ENCODE data around the gene MAT2B.
"Not testable (repeated sequence)": the region's sequence is repeated elsewhere in the genome, so short reads cannot be mapped to it uniquely, and the experiment has no call there.

The MAT2B gene

DNA sequence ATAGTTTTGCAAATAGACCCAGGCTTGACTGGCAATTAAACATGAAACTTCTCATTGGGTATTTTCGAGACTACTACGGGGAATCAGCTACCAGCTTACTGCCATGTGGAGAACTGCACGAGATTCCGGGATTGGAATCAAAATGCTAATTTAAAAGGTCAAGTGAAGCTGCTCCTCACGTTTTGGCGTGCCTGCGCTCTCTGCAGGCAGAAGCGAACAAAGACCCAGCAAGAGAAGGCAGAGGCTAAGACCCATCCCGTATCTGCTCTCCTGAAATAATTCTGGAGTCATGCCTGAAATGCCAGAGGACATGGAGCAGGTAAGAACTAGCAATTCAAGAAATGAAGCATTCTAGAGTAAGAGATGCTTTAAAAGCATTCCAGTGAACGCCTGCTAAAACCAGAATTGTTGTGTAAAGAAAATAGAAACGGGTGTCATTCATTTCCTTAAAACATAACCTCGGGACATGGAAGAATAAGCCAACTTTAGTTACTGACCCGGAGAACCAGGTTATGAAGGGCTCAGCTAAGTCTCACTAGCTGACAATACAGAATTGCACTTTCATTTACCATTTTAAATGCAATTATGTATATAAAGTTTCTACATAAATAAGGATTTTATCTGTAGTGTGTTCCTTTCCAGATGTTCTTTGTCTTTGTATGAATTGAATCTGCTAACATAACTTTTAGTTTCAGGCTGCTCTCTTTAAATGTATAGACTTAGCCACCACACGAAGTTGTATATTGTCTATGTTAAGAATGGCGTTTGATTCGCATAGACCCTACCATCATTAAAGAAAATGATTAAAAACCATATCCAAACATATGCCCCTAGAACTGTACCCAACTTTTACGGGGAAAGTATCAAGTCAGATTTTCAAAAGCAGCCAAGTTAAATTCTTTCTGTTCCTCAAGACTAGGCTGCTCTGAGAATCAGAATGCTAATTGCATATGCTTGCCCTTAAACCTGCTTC lies 2.0 kb upstream of the MAT2B start:
- DNase-seq: peak in 39 of 58 donors; percentile 3 to 57 (median 21)

DNA sequence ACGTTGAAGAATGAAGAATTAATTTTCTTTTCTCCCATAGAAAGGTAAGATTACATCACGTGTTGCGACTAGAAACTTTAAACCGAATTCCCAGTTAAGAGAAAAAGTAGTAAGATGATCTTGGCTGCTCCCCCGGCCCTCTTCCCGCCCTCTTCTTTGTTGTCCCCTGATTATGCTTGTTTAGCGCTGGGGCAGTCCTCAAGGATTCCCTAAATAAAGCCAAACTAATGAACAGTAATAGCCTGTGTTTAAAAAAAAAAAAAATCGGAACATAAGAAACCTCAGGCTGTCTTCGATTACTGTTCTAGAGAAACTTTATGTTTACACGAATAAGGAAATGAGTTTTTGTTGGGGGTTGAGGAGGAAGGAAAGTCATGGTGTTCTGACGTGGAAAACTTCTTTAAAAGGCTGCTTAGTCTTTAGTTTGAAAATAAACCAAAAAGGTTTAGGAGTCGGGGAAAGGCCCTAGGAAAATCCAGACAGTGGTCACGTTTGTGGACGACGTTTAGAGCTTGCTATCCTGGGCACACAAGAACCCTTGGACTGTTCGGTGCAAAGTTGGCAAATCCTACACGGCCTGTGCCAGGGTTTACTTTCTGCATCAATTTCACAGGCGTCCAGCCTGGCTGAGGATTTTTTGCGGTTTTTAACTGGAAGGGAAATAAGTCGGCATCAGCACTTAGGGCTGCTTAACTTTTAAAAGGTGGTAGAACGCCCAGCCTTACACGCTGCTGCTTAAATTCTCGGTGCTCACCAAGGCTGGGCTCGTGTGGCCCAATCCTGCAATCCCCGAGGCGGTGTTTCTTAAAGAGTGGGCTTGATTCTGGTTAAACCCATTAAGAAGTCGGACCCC lies 1.1 kb upstream of the MAT2B start:
- DNase-seq: peak in 45 of 58 donors; percentile 2 to 73 (median 33)

DNA sequence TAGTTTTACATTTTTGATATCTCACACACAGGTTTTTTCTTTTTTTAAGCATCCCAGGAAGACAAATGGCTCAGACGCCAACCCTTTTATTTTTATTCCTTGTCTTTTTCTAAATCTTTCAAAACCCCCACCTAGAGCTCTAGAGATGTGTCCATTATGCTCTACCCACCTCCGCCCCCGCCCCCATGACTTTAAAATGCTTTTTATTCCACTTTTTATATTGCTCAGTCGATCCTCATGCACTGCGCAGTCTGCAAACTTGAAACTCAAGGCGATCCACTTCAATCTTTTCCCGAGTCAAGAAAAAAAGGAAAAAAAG lies 411 bp upstream of the MAT2B start:
- DNase-seq: no peak

DNA sequence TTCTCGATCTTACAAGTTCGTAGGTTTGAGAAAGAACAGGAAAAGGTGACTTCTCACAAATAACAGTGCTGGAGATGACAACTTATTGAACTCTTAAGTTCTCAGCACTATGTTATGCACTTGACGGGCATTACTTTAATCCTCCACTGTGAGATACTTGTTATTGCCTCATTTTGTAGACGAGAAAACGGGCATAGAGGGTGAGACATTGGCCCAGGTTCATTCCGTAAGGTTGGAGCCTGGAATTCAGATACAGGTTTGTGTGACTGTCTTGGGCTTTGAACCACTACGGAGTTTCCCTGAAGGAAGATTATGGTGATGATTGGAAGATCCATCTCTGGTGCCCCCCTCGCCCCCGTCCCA lies 657 bp downstream of the MAT2B start:
- DNase-seq: peak in 2 of 58 donors; percentile 8 to 12

DNA sequence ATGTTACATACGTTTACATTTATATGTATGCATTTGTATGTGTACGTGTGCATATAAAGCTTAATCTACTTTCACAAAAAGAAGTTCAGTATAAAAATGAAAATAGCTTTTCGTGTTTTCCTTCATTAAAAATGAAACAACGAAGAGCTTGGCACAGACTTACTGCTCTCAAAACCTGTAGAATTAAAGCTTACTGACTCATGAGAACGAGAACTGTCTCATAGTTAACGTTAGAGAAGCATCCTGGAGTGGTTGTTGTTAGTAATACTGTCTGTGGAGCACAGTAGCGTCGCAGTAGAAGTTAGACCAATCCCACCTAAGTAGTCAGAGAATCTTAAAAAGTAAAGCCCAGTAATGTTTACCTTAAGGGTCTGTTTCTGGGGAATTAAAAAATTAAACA lies 1.3 kb downstream of the MAT2B start:
- no peak for DNase-seq

DNA sequence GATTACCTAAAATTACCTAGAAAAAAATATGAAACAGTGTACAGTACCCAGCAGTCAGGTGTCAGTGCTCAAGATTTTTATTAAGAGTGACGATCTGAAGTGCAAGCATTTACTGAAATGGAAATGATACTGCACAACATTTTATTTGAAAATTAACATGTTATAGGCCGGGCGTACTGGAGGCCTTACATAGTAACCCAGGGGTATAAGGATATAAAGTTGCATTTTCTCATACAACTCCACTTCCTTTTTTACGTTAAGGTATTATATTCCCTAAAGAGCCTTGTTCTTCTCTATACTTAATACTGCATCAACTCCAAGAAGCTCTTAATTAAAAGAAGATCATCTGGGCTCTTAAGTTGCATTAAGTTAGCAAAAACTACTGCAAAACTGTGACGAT lies 3.3 kb downstream of the MAT2B start:
- DNase-seq: no peak

DNA sequence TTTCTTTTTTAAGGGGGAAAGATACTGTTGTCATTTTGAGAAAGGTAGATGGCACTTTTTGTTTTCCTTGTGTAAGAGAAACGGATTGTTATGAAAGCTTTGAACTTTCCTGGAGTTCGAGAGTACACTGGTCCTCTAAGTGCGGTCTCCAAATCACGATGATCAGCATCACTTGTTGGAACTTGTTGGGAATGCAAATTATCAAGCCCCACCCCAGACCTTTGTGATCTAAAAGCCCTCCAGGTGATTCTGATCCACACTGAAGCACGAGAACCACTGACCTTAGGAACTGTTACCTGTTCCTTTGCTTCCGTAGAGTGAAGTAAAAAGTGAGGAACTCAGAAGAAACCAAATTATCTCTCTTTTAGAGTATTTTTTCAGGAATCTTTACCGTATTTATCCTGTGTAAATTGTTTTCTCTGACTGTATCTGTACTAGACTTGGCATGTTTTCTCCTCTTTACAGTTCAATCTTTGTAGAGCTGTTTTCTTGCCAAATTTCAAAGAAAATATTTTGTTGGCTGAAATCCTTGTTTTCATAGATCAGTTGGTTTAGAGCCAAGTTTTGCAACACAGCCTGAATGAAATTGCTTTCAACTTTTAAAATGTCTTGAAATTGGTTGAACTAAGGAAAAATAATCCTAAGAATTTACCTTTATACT lies 4.0 kb downstream of the MAT2B start:
- DNase-seq: peak in 1 of 58 donors; percentile 4

DNA sequence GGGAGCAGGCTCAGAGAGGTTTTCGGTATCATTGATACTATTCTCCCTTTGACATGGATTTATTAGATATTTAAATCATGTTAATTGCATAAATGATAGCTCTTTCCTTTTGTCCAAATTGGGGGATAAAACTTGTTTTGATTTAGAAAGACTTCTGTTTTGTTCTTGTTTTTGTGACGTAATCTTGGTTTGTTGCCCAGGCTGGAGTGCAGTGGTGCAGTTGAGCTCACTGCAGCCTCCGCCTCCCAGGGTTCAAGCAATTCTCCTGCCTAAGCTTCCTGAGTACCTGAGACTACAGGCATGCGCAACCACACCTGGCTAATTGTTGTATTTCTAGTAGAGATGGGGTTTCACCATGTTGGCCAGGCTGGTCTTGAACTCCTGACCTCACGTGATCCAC lies 7.1 kb downstream of the MAT2B start:
- DNase-seq: peak in 3 of 58 donors; percentile 1 to 38 (median 3)

DNA sequence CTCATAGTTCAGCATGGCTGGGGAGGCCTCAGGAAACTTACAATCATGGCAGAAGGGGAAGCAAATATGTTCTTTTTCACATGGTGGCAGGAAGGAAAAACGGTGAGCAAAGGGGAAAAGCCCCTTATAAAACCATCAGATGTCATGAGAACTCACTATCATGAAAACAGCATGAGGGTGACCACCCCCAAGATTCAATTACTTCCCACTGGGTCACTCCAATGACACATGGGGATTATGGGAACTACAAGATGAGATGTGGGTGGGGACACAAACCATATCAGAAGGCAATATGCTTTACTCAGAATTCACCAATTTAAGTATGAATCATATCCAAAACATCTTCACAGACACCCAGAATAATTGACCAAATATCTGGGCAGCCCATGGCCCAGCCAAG lies 19.7 kb downstream of the MAT2B start:
- DNase-seq: no peak

DNA sequence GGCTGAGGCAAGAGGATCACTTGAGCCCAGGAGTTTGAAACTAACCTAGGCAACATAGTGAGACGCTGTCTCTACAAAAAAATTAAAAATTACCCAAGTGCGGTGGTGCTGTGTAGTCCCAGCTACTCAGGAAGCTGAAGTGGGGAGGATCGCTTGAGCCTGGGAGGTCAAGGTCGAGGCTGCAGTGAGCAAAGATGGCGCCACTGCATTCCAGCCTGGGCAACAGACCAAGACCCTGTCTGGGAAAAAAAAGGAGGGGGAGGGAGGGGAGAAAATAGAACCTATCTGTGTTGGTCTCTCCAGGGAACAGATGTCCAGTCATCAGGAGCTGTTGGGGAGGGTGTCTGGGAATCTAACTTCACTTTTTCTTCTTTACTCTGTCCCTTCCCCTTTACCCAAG lies 24.3 kb downstream of the MAT2B start:
- no peak for DNase-seq

DNA sequence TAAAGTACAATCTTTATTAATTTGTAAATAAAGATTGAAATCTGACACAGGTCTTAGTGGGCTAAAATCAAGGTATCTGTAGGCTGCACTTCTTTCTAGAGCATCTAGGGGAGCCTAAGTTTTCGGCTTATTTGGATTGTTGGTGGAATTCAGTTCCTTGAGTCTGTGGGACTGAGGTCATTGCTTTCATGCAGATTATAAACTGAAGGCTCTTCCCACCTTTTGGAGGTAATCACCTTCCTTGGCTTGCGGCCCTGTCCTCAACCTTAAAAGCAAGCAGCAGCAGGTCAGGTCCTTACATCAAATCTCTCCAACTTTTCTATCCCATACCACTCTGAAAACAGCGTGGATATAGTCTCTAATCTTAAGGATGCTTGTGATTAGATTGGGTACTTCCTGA lies 25.9 kb downstream of the MAT2B start:
- no peak for DNase-seq

DNA sequence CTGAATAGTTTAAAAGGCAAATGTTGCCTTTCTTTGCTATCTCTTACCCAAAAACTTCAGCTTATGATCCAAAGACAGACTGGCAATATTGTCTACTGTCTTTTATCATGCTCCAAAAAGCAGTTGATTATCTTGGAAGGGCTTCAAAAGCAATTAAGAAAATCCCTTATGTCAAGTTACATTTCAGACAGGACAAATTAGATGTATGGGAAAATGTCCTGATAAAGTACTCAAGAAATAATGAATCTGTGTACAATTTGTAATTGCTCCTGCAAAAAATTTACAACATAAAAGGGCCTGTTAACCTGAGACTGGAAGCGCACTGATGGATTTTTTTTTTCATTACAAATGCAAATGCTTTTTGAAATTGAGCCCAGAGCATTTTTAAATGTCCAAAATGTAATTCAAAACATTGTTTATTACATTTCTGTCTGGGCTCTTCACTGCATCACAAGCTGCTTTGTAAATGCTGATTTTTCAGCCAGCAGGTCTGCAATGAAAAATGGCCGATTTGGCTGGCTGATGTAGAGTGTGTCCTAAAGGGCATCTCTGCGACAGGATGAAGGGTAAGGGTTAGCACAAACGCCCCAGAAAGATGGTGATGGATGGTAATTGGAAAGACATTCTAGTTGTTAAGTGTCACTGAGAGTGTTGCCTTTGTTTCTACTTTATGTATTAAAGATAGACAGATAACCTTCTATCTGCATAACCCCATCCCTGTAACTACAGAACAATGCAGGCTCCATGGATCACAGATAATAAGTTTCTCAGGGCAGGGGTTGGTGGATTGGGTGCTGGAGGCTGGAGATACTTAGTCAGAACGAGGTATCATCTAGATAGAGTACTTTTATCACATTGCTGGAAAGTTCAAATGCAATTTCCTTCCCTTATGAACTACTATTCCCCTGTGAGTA lies 27.0 kb downstream of the MAT2B start:
- no peak for DNase-seq

DNA sequence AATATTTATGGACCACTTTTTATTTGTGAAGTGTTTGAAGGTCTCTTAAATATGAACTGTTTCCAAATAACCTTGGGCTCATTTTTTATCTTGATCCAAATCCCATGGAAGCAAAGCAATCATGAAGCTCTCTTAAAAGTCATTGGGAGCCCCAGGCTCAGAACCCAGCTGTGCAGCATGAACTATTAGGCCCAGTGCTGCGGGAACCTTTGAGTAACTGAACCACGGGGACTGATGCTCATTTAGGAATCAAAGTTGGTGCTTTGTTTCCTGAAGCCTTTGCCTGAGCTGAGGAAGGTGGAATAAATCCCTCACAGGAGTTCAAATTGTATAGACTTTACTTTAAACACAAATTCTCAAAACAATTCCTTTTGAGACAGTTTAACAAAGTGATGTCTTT lies 27.8 kb downstream of the MAT2B start:
- no peak for DNase-seq

DNA sequence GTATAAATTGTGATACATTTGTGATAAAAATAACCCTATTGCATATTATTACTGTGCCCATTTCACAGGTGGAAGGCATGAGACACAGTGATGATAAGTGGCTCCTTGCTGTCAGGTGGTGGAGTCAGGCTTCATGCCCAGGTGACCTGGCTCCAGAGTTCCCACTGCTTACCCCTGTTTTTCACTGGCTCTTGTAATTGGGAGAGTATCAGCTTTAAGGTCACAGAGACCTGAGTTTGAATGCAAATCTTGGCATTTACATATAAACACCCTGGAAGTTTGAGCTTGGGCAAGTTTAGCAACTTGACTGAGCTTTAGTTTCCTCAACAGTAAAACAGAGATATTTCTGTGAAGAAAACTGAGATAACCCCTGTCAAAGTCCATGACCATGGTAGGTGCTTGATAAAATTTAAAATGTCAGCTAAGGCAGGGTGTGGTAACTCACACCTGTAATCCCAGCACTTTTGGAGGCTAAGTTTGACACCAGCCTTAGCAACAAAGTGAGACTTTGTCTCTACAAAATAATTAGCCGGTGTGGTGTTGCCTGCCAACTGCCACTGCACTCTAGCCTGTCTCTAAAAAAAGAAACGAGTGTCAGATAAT lies 29.2 kb downstream of the MAT2B start:
- no peak for DNase-seq

DNA sequence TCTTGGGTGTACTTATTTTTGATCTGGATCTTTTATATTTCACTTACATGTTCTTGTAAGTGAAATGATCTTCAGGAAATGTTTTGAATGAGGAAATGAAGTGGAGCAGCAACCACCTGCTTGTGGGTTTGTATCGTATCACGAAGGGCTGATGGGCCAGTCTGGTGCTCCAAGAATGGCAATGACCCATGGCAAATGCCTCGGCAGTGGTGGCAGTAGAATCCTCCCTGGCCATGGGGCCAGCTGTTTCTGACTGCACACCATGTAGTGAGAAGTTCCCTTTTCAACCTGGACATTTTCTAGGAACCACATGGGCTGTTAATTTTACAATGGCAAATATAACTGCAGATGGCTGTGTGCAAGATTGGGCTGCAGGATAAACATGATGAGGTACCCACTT lies 29.9 kb downstream of the MAT2B start:
- no peak for DNase-seq

DNA sequence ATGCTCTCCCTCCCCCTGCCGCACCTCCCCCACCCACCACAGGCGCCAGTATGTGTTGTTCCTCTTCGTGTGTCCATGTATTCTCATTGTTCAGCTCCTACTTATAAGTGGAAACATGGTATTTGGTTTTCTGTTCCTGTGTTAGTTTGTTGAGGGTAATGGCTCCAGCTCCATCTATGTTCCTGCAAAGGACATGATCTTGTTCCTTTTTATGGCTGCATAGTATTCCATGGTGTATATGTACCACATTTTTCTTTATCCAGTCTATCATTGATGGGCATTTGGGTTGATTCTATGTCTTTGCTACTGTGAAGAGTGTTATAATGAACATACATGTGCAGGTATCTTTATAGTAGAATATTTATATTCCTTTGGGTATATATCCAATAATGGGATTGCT lies 31.0 kb downstream of the MAT2B start:
- DNase-seq: not testable (repeated sequence)

DNA sequence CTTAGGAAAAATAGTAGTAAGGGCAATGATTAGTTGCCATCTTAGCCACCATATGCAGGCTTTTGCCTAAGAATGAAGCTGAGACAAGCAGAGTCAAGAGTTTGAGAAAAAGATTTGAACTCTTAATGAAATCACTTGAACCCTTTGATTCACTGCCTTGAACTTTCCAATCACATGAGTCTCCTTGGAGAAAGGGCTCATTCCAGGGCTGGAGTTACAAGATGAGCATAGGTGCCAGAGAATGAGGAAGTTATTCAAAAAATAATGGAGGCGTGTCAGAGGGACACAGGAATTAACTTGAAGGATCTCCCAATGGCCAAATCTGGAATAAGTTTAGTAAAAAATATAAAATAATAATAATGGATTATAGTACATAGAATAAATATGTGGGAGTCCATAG lies 35.3 kb downstream of the MAT2B start:
- DNase-seq: no peak

DNA sequence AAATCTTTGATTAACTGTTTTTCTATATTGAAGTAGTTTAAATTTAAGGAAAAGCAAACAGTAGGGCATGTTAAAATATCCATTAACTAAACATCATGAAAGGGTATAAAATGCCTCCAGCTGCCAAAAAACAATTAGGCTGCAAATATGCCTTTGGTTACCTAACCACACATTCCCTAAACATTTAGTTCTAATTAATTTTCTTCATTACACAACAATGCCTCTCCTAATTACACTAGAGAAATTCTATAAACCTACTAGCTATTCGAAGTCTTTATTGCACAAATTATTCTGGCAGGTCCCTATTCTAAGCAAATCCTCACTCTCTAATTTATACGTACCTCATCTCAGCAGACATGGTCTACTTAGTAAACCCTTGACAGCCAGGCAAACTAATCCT lies 37.4 kb downstream of the MAT2B start:
- no peak for DNase-seq

DNA sequence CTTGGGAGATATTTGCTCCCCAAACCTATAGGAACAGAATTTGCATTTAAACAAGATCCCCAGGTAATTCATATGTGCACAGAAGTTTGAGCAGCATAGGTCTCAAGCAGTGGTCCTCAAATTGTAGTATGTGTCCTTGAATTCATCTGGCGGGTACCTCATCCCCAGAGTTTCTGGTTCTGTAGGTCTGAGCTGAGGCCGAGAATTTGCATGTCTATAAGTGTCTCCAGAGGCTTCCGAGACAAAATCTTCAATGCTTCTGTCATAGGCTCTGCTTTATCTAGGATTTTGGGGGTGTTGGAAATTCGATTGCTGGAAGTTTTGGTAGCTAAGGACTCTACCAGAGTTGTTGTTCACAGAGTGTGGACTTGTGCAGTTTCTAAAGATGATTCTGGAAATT lies 38.6 kb downstream of the MAT2B start:
- no peak for DNase-seq

DNA sequence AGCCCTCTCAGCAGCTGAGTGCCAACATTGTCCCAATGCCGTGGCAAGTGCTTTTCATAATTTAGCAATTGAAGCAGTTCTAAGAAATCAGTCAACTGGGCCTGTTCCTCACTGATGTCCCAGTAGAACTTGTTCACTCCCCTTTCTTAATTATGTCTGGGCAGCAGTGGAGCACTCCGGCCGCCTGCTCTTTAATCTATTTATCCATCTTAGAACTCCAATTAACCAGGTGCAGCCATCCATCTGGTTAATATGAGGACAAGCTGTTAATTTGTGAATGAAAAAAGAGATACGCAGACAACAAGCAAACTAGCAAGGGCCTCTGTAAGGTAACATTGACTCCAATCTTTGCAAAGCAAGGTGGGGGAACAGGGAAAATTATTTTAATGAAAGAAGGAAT lies 39.4 kb downstream of the MAT2B start:
- no peak for DNase-seq

DNA sequence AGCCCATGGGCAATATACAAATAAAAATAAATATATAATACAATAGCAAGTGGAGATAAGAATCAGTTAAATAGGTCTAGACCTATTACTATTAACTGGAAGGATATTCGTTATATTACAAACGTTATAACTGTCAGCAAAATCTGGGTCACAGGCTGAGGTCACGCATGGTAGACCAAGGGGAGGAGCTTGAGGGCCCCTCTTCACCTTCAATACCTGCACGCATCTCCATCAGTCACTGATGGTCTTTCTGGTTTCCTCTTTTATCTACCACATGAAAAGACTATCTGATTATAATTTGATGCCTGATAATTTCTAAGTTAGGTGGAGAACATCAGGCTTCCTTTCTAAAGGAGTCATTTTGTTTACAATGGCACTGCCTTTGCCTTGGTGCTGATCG lies 43.2 kb downstream of the MAT2B start:
- DNase-seq: no peak
